GM12892 (cell line): ENCODE results near the gene NELL2.

Experiments used
- POLR2AphosphoS5 ChIP-seq: IDR thresholded peaks from 2 replicates; pipeline ENCODE4 v1.6.1; 2011; ENCODE audit warnings: low read depth, low read length, control low read depth
- TAF1 ChIP-seq: IDR thresholded peaks from 2 replicates; pipeline ENCODE4 v1.6.1; 2011; ENCODE audit warnings: low read depth, mild to moderate bottlenecking, control low read depth, low read length, borderline replicate concordance

GRCh38 chr12:44465139-44465538, 411.0 kb downstream of the NELL2 start:
- TF ChIP-seq POLR2AphosphoS5 = no peak
- TF ChIP-seq TAF1 = no peak
